GM12878 (cell line): ENCODE measurements around the gene AGBL1.

Experiments
- CREM ChIP-seq: IDR thresholded peaks from 2 replicates; pipeline ENCODE4 v1.6.1; 2014; ENCODE audit warnings: antibody characterized with exemption, low read depth
- EZH2 ChIP-seq: IDR thresholded peaks from 2 replicates; pipeline ENCODE4 v1.6.1; 2012; ENCODE audit warnings: low read depth, mild to moderate bottlenecking, control low read depth, inconsistent platforms, low read length, borderline replicate concordance; ENCODE audit not compliant: control insufficient read depth
- JUND ChIP-seq: IDR thresholded peaks from 2 replicates; pipeline ENCODE4 v1.6.1; 2012; ENCODE audit warnings: low read depth, mild to moderate bottlenecking, low read length, improper control_type of control experiment, moderate library complexity
- KLF5 ChIP-seq: fragments of 450-650 bp; IDR thresholded peaks from 2 replicates; pipeline ENCODE4 v1.6.1; 2014; ENCODE audit warnings: mild to moderate bottlenecking; ENCODE audit not compliant: partially characterized antibody
- RAD21 ChIP-seq: IDR thresholded peaks from 2 replicates; pipeline ENCODE4 v1.6.1; 2011; ENCODE audit warnings: mild to moderate bottlenecking, low read depth, low read length, moderate library complexity; ENCODE audit not compliant: insufficient read depth
- TAF1 ChIP-seq: IDR thresholded peaks from 2 replicates; pipeline ENCODE4 v1.6.1; 2011; ENCODE audit warnings: mild to moderate bottlenecking, low read depth, low read length, borderline replicate concordance
- TCF12 ChIP-seq: IDR thresholded peaks from 2 replicates; pipeline ENCODE4 v1.6.1; 2011; ENCODE audit warnings: low read depth, mild to moderate bottlenecking, low read length
- YY1 ChIP-seq: IDR thresholded peaks from 2 replicates; pipeline ENCODE4 v1.6.1; 2011; ENCODE audit warnings: low read depth, mild to moderate bottlenecking, low read length
- TF ChIP-seq, protein P1 (sequence below), 3 experiments: IDR thresholded peaks in 2 of 3; conservative IDR thresholded peaks in 1 of 3; 2 replicates each; pipeline ENCODE4 v1.5.1; 2011; ENCODE audit warnings: low read depth in 3 of 3, low read length in 3 of 3, mild to moderate bottlenecking in 3 of 3, control low read depth in 2 of 3, moderate library complexity in 2 of 3, inconsistent platforms in 1 of 3, mixed read lengths in 1 of 3; ENCODE audit not compliant: control insufficient read depth in 2 of 3, insufficient read depth in 1 of 3; ENCODE audit errors: extremely low read depth in 1 of 3

DNA sequence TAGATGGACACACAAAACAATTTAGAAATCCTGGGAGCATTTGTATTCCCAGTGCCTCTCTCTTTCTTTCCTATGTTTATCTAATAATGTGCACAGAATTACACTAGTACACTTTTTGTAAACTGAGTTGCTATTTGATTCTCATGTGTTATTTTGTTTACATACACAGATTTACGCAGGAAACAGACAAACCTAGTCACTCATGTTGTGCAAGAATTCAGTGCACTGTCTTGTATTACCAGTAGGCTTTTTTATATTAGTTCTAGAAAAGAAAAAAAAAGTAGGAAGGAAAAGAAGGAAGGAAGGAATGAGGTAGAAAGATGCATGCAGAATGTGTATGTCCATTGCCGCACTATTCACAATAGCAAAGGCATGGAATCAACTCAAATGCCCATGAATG is 257.4 kb downstream of the AGBL1 start:
- TF ChIP-seq, protein P1, sequence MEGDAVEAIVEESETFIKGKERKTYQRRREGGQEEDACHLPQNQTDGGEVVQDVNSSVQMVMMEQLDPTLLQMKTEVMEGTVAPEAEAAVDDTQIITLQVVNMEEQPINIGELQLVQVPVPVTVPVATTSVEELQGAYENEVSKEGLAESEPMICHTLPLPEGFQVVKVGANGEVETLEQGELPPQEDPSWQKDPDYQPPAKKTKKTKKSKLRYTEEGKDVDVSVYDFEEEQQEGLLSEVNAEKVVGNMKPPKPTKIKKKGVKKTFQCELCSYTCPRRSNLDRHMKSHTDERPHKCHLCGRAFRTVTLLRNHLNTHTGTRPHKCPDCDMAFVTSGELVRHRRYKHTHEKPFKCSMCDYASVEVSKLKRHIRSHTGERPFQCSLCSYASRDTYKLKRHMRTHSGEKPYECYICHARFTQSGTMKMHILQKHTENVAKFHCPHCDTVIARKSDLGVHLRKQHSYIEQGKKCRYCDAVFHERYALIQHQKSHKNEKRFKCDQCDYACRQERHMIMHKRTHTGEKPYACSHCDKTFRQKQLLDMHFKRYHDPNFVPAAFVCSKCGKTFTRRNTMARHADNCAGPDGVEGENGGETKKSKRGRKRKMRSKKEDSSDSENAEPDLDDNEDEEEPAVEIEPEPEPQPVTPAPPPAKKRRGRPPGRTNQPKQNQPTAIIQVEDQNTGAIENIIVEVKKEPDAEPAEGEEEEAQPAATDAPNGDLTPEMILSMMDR (IDR thresholded peaks at IDR 0.05 in 2 of 3, conservative IDR thresholded peaks at IDR 0.05 in 1 of 3; ENCODE audit: control insufficient read depth in 2 of 3, extremely low read depth in 1 of 3, insufficient read depth in 1 of 3, low read depth in 3 of 3, low read length in 3 of 3) = no peak
- TF ChIP-seq RAD21 (no peak), EZH2 (no peak), KLF5 (no peak), CREM (no peak), TAF1 (no peak), YY1 (no peak), TCF12 (no peak), JUND (no peak)
